SK-N-SH treated with all-trans-retinoic acid at 6 μM for 48 hours (cell line): ENCODE results near the gene DISP3.

Experiments
- ATAC-seq: fragments of 200-7000 bp; cut with Tn5 transposase; 3 replicates; pipeline ENCODE4 v1.9.1; 2020; ENCODE audit warnings: mild to moderate bottlenecking, moderate library complexity
- ARNTL ChIP-seq: fragments of 450-650 bp; formaldehyde crosslinking; IDR thresholded peaks from 2 replicates; pipeline ENCODE4 v1.5.0; 2020; ENCODE audit warnings: low read depth, mild to moderate bottlenecking, moderate library complexity, borderline replicate concordance
- CSDC2 ChIP-seq: fragments of 250-450 bp; sonication (Bioruptor Pico); IDR thresholded peaks from 2 replicates; pipeline ENCODE4 v1.5.0; 2020; ENCODE audit warnings: mild to moderate bottlenecking, moderate library complexity
- GLIS3 ChIP-seq: fragments of 250-450 bp; sonication (Bioruptor Pico); IDR thresholded peaks from 2 replicates; pipeline ENCODE4 v1.5.0; 2020; ENCODE audit warnings: mild to moderate bottlenecking, moderate library complexity
- ISL1 ChIP-seq: fragments of 250-450 bp; sonication (Bioruptor Pico); IDR thresholded peaks from 2 replicates; pipeline ENCODE4 v2.1.2; 2022; ENCODE audit warnings: mild to moderate bottlenecking, moderate library complexity
- OSR1 ChIP-seq: fragments of 250-450 bp; sonication (Bioruptor Pico); IDR thresholded peaks from 2 replicates; pipeline ENCODE4 v1.8.0; 2022; ENCODE audit warnings: moderate library complexity, mild to moderate bottlenecking, inconsistent platforms
- POU6F1 ChIP-seq: fragments of 250-450 bp; sonication (Bioruptor Pico); IDR thresholded peaks from 2 replicates; pipeline ENCODE4 v1.8.0; 2021; ENCODE audit warnings: low read depth, mild to moderate bottlenecking, moderate library complexity, borderline replicate concordance
- PPARA ChIP-seq: fragments of 250-450 bp; sonication (Bioruptor Pico); IDR thresholded peaks from 2 replicates; pipeline ENCODE4 v1.5.0; 2020; ENCODE audit warnings: mild to moderate bottlenecking, borderline replicate concordance
- RARB ChIP-seq: fragments of 250-450 bp; sonication (Bioruptor Pico); IDR thresholded peaks from 2 replicates; pipeline ENCODE4 v1.8.0; 2021; ENCODE audit warnings: mild to moderate bottlenecking, moderate library complexity
- TCF4 ChIP-seq: fragments of 250-450 bp; sonication (Bioruptor Pico); IDR thresholded peaks from 2 replicates; pipeline ENCODE4 v1.8.0; 2021; ENCODE audit warnings: mild to moderate bottlenecking, moderate library complexity, borderline replicate concordance
- TOX ChIP-seq: fragments of 250-450 bp; sonication (Bioruptor Pico); IDR thresholded peaks from 2 replicates; pipeline ENCODE4 v1.8.0; 2021; ENCODE audit warnings: mild to moderate bottlenecking, moderate library complexity, borderline replicate concordance
- ZC3H10 ChIP-seq: fragments of 250-450 bp; sonication (Bioruptor Pico); IDR thresholded peaks from 2 replicates; pipeline ENCODE4 v1.5.1; 2021; ENCODE audit warnings: mild to moderate bottlenecking, moderate library complexity
- ZFP3 ChIP-seq: fragments of 250-450 bp; sonication (Bioruptor Pico); IDR thresholded peaks from 2 replicates; pipeline ENCODE4 v1.5.0; 2020; ENCODE audit warnings: mild to moderate bottlenecking, moderate library complexity
- ZFP30 ChIP-seq: fragments of 450-650 bp; formaldehyde crosslinking; IDR thresholded peaks from 2 replicates; pipeline ENCODE4 v1.5.0; 2022; ENCODE audit warnings: mild to moderate bottlenecking, moderate library complexity
- ZNF565 ChIP-seq: fragments of 450-650 bp; formaldehyde crosslinking; conservative IDR thresholded peaks from 2 replicates; pipeline ENCODE4 v1.5.0; 2020; ENCODE audit warnings: low read depth, mild to moderate bottlenecking, moderate library complexity
- ZNF70 ChIP-seq: fragments of 450-650 bp; formaldehyde crosslinking; IDR thresholded peaks from 2 replicates; pipeline ENCODE4 v1.5.0; 2020; ENCODE audit warnings: mild to moderate bottlenecking, moderate library complexity
- TF ChIP-seq, protein P1 (sequence below): fragments of 250-450 bp; sonication (Bioruptor Pico); IDR thresholded peaks from 2 replicates; pipeline ENCODE4 v1.8.0; 2020; ENCODE audit warnings: mild to moderate bottlenecking, moderate library complexity, borderline replicate concordance
- TF ChIP-seq, protein P2 (sequence below): fragments of 250-450 bp; sonication (Bioruptor Pico); IDR thresholded peaks from 2 replicates; pipeline ENCODE4 v1.5.1; 2021; ENCODE audit warnings: mild to moderate bottlenecking, moderate library complexity
- TF ChIP-seq, protein P3 (sequence below): fragments of 250-450 bp; sonication (Bioruptor Pico); IDR thresholded peaks from 2 replicates; pipeline ENCODE4 v1.5.0; 2020; ENCODE audit warnings: mild to moderate bottlenecking, moderate library complexity

DISP3 gene

GRCh38 chr1:11479375-11479979 lies 522 bp downstream of the DISP3 start (continued):
- TF ChIP-seq, protein P1, sequence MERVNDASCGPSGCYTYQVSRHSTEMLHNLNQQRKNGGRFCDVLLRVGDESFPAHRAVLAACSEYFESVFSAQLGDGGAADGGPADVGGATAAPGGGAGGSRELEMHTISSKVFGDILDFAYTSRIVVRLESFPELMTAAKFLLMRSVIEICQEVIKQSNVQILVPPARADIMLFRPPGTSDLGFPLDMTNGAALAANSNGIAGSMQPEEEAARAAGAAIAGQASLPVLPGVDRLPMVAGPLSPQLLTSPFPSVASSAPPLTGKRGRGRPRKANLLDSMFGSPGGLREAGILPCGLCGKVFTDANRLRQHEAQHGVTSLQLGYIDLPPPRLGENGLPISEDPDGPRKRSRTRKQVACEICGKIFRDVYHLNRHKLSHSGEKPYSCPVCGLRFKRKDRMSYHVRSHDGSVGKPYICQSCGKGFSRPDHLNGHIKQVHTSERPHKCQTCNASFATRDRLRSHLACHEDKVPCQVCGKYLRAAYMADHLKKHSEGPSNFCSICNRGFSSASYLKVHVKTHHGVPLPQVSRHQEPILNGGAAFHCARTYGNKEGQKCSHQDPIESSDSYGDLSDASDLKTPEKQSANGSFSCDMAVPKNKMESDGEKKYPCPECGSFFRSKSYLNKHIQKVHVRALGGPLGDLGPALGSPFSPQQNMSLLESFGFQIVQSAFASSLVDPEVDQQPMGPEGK (CRISPR knock-in tag) = no peak
- TF ChIP-seq GLIS3 (CRISPR knock-in tag) (no peak), OSR1 (CRISPR knock-in tag) (no peak), CSDC2 (no peak)

DNA sequence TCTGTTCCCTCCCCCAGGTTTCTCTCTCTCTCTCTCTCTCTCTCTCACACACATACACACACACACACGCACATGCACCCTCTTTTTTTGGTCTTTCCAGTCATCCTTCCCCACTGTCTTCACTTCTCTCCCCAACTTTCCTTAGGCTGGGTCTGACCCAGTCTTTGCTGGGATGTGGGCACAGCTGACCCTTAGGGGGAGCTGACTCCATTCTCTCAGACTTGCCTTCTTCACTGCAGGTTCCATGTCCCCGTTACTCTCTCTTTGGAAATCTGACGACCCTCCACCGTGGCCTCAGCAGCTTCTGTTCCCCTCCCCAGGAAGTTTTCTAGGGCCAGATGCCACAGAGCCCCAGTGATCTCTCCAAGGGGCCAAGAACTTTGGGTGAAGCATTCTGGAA lies 2.1 kb downstream of the DISP3 start:
- no peak for ATAC-seq

GRCh38 chr1:11482198-11482597 lies 3.2 kb downstream of the DISP3 start:
- no peak for ATAC-seq

More for the DNA sequence above, 2.1 kb downstream of the DISP3 start:
- no peak for TF ChIP-seq ZC3H10 (CRISPR knock-in tag)
- TF ChIP-seq ZNF70 (CRISPR knock-in tag) = no peak
- TF ChIP-seq TOX (CRISPR knock-in tag) = no peak
- no peak for TF ChIP-seq ZFP30
- TF ChIP-seq PPARA (CRISPR knock-in tag) = no peak
- no peak for TF ChIP-seq TCF4 (CRISPR knock-in tag)
- no peak for TF ChIP-seq RARB
- TF ChIP-seq OSR1 (CRISPR knock-in tag) = no peak
- TF ChIP-seq, all 23 proteins: peak for 0

More at GRCh38 chr1:11482198-11482597, 3.2 kb downstream of the DISP3 start:
- TF ChIP-seq, protein P2, sequence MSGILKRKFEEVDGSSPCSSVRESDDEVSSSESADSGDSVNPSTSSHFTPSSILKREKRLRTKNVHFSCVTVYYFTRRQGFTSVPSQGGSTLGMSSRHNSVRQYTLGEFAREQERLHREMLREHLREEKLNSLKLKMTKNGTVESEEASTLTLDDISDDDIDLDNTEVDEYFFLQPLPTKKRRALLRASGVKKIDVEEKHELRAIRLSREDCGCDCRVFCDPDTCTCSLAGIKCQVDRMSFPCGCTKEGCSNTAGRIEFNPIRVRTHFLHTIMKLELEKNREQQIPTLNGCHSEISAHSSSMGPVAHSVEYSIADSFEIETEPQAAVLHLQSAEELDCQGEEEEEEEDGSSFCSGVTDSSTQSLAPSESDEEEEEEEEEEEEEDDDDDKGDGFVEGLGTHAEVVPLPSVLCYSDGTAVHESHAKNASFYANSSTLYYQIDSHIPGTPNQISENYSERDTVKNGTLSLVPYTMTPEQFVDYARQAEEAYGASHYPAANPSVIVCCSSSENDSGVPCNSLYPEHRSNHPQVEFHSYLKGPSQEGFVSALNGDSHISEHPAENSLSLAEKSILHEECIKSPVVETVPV (CRISPR knock-in tag) = no peak
- no peak for TF ChIP-seq ZNF70 (CRISPR knock-in tag)
- TF ChIP-seq ARNTL (CRISPR knock-in tag) = no peak
- no peak for TF ChIP-seq TCF4 (CRISPR knock-in tag)
- no peak for TF ChIP-seq ZNF565 (CRISPR knock-in tag)
- TF ChIP-seq, protein P3, sequence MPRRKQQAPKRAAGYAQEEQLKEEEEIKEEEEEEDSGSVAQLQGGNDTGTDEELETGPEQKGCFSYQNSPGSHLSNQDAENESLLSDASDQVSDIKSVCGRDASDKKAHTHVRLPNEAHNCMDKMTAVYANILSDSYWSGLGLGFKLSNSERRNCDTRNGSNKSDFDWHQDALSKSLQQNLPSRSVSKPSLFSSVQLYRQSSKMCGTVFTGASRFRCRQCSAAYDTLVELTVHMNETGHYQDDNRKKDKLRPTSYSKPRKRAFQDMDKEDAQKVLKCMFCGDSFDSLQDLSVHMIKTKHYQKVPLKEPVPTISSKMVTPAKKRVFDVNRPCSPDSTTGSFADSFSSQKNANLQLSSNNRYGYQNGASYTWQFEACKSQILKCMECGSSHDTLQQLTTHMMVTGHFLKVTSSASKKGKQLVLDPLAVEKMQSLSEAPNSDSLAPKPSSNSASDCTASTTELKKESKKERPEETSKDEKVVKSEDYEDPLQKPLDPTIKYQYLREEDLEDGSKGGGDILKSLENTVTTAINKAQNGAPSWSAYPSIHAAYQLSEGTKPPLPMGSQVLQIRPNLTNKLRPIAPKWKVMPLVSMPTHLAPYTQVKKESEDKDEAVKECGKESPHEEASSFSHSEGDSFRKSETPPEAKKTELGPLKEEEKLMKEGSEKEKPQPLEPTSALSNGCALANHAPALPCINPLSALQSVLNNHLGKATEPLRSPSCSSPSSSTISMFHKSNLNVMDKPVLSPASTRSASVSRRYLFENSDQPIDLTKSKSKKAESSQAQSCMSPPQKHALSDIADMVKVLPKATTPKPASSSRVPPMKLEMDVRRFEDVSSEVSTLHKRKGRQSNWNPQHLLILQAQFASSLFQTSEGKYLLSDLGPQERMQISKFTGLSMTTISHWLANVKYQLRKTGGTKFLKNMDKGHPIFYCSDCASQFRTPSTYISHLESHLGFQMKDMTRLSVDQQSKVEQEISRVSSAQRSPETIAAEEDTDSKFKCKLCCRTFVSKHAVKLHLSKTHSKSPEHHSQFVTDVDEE (CRISPR knock-in tag) = no peak
- no peak for TF ChIP-seq POU6F1 (CRISPR knock-in tag)
- no peak for TF ChIP-seq OSR1 (CRISPR knock-in tag)
- TF ChIP-seq ISL1 (CRISPR knock-in tag) = no peak
- TF ChIP-seq PPARA (CRISPR knock-in tag) = no peak
- TF ChIP-seq ZFP30 = no peak
- TF ChIP-seq GLIS3 (CRISPR knock-in tag) = no peak
- TF ChIP-seq ZFP3 (CRISPR knock-in tag) = no peak
- TF ChIP-seq, protein P1 (CRISPR knock-in tag) = no peak
